Upper lobe of left lung (tissue), 4 donors: ENCODE results near the gene OPALIN.

Source experiments
- POLR2AphosphoS5 ChIP-seq, 2 donors: sonication (generic); formaldehyde crosslinking; IDR thresholded peaks; one replicate each; pipeline ENCODE4 v1.5.1; 2017; ENCODE audit warnings: antibody characterized with exemption in 2 of 2
- TF ChIP-seq, protein P1 (sequence below), 6 experiments: fragments of 450-650 bp in 4 of 6; fragments of 200-600 bp in 2 of 6; sonication (generic) in 2 of 6; IDR thresholded peaks; one replicate each; pipeline ENCODE4 v1.5.1; 2016 to 2019; ENCODE audit warnings: antibody characterized with exemption in 6 of 6

DNA sequence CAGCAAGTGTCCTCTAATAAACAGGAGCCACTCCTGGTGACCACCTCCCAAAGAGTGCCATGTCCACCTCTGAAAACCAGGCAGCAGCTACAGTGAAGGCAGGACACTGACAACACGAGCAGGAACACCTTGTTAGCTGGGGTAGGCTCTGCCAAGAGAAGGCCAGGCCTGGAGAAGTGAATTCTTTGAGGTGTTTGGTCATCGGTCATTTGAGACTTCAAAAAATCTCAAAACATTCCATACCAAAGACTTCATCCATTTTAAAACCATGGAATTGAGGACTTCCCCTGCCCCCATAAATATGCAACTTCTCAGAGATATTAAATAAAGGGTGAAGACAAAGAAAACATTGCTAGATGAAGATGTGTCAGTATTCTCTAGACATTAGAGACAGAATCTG is 28.4 kb upstream of the OPALIN start:
- TF ChIP-seq POLR2AphosphoS5 (IDR thresholded peaks at IDR 0.05): no peak
- TF ChIP-seq, protein P1, sequence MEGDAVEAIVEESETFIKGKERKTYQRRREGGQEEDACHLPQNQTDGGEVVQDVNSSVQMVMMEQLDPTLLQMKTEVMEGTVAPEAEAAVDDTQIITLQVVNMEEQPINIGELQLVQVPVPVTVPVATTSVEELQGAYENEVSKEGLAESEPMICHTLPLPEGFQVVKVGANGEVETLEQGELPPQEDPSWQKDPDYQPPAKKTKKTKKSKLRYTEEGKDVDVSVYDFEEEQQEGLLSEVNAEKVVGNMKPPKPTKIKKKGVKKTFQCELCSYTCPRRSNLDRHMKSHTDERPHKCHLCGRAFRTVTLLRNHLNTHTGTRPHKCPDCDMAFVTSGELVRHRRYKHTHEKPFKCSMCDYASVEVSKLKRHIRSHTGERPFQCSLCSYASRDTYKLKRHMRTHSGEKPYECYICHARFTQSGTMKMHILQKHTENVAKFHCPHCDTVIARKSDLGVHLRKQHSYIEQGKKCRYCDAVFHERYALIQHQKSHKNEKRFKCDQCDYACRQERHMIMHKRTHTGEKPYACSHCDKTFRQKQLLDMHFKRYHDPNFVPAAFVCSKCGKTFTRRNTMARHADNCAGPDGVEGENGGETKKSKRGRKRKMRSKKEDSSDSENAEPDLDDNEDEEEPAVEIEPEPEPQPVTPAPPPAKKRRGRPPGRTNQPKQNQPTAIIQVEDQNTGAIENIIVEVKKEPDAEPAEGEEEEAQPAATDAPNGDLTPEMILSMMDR (IDR thresholded peaks at IDR 0.05): no peak
